Activated CD4-positive, alpha-beta T cell treated with anti-CD3 and anti-CD28 coated beads for 4 hours (primary cell): ENCODE measurements around the gene FOLH1.
"Not testable (repeated sequence)": the region's sequence is repeated elsewhere in the genome, so short reads cannot be mapped to it uniquely, and the experiment has no call there.

ENCODE experiments used
- DNase-seq, 2 donors: peaks; one replicate each; pipeline ENCODE4 v3.0.0-alpha.2; 2020

Gene FOLH1

DNA sequence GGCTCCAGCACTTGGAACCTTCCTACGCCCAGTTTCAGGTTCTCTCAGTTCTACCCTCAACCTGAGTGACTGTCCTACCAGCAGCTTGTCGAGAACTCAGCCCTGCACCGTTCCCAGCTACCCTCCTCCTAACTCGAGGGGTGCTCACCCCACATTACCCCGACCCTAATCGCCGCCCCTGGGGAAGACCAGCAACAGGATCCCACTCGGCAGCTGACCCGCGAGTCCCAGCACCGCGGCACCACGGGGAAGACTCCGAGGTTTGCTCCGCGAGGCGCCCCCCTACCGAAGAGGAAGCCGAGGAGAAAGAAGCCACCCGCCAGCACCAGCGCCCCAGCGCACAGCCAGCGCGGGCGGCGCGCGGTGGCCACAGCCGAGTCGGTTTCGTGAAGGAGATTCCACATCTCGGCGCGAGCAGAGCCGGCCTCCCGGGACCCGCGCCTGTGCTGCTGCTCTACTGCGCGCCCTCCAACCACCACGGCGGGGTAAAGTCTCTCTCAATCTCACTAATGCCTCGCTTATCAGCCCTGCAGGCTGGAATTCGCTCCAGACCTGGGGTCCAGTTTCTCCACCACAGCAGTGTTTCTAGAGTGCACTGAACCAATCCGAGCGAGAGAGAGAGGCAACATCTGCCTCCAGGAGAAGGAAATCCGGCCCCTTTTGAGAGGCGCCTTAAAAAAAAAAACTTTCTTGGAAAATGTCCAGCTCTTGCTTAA is at the start of gene FOLH1:
FOLH1 (minus strand) TSS at position 597 of the 716 bp plus-strand sequence; CDS start at position 404, 193 bp downstream.
- no peak for DNase-seq

DNA sequence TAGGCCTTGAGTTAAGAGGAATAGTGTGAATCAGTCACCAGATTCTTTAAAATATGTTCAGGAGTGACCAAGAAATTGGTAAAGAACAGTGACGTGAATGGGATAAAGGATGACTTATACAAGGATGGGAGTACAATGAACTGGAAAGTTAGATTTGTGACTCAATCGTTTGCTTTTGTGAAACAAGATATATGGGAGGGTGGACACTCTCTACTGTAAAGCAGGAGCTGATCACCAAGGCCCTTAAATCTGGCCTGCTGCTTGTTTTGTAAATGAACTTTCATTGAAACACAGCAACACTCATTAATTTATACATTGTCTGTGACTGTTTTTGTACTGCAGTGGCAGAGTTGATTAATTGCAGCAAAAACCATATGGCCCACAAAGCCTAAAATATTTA is 46.7 kb upstream of the FOLH1 start:
- DNase-seq = not testable (repeated sequence)

DNA sequence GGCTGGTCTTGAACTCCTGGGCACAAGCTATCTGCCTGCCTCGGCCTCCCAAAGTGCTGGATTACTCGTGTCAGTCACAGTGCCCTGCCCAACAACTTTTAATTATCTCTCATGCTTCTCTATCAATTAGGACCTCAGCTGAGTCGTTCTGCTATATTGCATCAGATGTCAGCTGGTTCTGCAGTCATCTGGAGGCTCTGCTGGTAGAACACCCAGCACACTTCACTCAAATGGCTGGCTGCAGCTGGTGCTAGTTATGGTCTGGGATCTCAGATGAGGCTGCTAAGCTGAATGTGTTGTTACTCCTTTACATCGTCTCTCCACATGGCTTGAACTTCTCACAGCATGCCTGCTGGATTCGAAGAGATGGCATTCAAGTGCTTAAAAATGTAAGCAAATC is 42.8 kb upstream of the FOLH1 start:
- not testable (repeated sequence) for DNase-seq

DNA sequence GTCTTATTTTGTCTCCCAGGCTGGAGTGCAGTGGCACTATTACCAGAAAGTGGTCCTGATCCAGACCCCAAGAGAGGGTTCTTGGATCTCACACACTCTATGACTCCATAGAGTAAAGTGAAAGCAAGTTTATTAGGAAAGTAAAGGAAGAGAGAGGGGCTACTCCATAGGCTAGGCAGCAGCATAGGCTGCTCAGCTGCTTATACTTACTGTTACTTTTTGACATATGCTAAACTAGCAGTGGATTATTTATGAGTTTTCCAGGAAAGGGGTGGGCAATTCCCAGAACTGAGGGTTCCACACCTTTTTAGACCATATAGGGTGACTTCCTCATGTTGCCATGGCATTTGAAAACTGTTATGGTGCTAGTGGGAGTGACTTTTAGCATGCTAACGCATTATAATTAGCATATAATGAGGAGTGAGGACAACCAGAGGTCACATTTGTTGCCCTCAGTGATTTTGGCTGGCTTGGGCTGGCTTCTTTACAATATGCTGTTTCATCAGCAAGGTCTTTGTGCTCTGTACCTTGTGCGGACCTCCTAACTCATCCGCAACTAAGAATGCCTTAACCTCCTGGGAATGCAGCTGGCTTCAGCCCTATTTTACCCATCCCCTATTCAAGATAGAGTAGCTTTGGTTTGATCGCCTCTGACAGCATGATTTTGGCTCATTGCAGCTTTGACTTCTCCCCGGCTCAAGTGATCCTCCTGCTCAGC is 42.2 kb upstream of the FOLH1 start:
- DNase-seq = not testable (repeated sequence)

DNA sequence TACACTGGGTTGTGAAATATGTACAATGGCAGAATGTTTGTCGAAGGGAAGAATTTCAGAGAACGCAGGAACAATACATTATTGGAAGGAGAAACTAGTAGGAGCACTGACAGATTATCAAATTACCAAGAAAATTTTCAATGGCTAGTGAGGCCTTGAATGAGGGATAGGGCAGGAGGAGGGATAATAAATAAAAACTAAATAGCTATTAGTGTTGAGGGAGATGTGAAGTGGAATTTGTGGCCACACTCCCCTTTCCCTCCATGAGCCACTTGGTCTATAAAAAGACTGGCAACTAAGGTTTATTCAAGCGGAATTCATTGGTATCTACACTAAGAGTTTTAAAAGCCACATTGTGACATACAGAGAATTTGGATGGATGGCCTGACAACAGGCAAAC is 41.0 kb upstream of the FOLH1 start:
- DNase-seq = not testable (repeated sequence)

DNA sequence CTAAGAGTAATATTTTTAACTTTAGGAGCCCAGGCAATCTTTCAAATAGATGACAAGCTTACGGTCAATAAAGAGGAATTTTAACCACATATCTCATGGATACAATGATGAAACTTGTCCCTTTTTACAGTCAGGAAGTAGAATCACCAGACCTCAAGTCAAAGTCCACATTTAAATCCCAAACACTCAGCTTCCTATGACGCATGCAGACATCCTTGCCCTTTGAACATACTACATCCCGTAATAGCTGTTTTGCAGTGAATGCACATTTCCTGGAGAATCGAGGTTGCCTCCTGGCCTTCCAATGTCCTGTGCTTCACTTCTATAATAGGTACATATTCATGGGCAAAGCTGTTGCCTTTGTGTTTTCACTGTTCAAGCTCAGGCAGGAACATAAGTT is 25.3 kb upstream of the FOLH1 start:
- DNase-seq = not testable (repeated sequence)

DNA sequence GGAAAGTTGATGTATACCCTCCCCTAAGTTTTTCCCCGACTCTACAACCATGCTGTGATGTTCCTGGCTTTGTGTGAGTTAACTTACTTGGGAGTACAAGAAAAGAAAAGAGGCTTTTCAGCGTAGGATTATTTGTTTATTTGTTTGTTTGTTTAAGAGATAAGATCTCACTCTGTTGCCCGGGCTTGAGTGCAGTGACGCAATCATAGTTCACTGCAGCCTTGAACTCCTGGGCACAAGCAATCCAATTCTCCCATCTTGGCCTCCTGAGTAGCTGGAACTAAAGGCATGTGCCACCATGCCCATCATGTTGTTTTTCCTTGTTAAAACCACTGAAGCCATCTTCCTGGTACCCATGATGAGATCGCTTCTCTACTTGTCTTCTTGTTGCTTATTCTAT is 24.6 kb upstream of the FOLH1 start:
- DNase-seq = not testable (repeated sequence)

DNA sequence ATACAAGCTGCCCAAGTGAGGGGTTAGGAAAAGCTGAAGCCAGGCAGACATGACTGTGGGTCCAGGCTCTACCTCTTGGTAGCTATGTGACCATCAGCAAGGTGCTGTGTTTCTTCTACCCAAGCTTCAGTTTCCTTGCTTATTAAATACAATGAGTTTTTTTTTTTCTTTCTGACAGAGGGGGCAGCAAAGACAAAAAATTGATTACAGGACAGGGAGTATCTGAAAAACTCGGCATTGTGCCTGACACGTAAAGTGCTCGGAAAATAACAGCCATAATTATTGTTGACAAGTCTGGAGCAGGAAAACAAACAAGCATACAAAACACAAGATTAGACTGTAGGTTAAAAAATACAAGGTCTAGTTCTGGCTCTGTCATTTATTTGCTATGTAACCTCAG is 23.3 kb upstream of the FOLH1 start:
- DNase-seq = not testable (repeated sequence)

DNA sequence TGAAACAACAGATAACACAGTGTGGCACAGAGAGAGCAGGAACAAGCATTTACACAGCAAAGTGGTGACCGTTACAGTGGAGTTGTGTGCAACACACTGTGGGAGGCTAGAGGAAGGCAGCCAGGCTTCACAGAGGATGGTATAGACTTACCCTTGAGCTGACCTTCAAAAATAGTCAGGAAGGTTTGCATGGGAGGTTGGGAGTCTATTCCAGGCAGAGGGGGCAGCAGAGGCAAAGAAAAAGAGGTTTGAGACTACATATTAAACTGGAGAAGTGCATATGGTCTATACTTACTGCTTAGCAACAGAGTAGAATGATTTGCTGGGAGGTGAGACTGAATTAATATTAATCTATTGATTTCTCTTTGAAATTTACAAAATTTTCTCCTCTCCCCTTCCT is 22.1 kb upstream of the FOLH1 start:
- DNase-seq = not testable (repeated sequence)

DNA sequence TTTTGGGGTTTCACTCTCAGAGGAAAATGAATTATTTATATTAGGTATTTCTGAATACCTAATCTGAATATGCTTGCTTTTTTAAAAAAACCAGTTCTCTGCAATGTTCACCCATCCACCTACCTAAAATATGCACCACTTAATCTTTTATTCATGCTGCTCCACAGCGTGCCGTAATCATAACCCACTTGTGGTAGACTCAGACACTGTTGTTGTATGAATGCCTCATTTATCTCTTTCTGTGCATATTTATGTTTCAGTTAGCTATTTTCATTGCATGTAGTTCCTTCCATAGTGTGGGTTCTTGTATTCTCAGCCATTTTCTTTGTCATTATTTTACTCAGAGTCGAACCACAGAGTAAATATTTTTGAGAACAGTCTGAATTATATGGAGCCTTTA is 21.6 kb upstream of the FOLH1 start:
- not testable (repeated sequence) for DNase-seq

DNA sequence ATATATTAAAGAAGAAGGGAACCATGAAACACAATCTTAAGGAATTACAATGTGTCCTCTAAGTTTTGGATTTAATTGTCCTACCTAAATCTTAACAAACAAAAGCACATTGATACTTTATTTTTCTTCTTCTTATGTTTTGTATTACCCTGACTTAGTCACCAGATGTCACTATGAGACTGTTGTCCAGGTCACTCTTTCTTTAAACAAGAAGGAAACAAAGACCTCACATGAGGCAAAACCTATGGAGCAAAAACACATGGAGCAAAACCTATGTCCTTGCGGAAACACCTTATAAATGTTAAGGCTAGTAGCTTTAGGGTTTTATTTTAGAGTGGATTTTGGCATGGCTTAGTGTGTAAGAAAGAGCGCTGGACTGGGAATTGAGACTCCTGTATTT is 20.7 kb upstream of the FOLH1 start:
- not testable (repeated sequence) for DNase-seq

DNA sequence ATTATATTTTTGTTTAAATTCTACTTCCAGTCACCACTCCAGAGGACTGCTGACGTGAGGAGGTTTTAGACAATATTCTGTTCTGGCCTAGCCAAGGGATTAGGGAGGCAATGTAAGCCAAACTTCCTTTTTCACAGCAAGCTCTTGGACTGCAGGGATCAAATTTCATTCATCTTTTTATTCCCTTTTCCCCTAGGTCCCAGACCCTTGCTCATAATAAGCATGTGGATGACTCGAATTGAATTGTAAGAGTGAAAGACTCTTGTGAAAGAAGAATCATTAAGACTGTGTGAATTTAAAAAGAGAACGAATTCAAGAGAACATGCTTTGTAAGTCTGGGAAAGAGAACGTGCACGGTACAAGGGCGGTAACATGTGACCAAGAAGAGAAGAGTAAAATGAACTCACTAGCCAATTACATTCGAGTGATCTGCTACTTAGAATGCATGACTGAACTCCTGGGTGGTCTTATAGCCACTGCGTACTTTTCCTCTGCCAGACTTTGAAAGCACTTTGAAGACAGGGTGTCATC is 16.9 kb upstream of the FOLH1 start:
- DNase-seq = not testable (repeated sequence)

DNA sequence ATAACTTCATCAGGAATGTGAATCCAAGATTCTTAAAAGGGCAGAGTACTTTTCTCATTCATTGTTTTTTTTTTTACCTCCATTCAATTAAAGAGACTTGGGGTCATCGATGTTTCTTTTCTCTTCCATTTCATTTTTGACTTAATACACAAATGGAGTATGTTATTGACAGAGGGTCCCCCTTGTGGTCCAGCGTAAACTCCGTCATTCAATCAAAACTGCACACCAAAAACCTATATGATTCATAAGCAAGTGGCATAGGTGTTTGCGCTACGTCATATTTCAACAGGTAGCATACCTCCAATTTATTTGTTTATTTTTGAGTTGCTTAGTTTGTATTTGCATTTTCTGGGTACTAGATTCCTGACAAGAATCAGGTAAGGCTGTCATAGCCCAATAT is 12.7 kb upstream of the FOLH1 start:
- DNase-seq = no peak

DNA sequence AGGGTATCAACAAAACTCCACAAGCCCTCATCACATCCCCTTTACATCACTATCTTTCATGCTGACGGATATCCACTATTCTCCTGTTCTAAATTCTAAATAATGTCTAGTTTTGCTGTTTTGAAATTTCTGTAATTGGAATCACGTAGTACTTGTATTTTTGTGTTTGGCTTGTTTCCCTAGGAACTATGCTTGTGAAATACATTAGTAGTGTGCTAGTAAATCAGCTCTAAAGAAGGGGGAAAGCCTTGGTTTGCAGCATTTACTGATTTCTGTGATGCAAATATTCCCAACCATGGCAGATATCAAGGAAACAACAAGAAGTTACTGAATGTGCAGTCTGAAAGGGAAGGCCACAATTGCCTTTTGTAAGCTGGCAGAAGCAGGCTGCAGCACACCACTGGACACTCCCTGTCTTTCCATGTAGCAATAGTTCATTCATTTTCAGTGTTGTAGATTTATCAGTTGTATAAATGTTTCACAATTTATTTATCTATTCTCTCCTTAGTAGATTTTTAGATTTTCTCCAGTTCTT is 4.7 kb upstream of the FOLH1 start:
- no peak for DNase-seq

DNA sequence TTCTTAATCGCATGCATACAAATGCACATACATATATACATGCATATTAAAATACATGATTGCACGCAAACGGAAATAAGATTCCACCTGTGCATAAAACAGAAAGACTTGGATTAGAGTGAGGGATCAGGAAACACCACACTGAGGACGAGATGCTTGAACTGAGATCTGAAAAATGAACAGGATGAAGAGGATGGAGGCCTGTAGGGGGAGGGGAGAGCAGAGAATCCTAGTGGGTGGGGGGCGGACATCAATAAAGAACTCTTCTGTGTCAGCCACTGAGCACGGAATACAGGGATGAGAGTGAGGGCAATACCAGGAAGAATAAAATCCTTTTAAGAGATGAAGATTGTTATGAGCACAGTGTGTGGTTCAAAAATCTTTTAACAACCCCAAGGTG is 1.4 kb downstream of the FOLH1 start:
- DNase-seq = not testable (repeated sequence)

DNA sequence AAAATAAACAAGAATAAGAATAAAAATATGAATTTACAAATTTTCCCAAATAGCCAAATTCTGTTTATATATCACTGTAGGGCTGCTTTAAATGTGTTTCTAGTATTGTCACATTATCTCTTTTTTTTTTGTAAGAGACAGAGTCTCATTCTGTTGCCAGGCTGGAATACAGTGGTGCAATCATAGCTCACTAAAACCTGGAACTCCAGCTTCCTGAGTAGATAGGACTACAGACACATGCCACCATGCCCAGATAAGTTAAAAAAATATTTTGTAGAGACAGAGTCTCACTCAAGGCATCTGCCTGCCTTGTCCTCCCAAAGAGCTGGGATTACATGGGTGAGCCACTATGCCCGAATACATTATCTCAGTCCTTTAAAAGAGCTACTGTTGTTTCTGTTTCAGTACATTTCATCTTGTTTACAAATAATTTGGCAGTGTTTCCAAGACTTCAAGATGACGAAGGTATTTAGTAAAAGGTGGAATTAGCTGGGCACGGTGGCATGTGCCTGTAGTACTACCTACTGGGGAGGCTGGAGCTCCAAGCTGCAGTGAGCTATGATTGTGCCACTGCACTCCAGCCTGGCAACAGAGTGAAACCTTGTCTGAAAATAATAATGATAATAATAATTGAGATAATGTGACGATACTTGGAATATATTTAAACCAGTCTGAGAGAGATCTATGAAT is 6.0 kb downstream of the FOLH1 start:
- no peak for DNase-seq

DNA sequence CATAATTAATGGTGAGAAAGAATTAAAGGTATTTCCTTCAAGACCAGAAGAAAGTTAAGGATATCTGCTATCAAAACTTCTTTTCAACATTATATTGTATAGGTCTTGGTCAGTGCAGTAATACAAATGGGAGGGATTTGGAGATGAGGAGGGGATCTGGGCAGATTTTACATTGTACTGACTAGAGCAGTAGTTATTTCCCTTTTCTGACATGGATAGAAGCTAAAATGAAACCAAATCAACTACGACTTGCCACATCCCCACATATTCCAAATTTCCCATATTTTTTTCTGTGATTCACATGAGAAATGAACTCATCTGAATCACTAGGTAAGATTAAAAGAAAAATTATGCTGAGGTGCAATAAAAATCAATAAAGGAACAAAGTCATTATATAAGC is 11.6 kb downstream of the FOLH1 start:
- DNase-seq = not testable (repeated sequence)

DNA sequence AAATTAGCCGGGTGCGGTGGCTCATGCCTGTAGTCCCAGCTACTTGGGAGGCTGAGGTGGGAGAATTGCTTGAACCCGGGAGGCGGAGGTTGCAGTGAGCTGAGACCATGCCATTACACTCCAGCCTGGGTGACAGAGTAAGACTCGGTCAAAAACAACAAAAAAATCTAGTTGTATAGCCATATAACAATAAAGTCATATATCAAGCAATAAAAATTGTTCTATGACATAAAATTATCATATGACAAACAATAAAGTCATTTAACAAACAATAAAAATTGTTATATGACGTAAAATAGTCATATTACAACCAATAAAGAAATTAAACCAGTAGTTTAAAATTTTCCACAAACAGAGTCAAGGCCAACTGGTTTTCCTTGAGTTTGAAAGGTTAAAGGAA is 12.4 kb downstream of the FOLH1 start:
- DNase-seq = not testable (repeated sequence)

DNA sequence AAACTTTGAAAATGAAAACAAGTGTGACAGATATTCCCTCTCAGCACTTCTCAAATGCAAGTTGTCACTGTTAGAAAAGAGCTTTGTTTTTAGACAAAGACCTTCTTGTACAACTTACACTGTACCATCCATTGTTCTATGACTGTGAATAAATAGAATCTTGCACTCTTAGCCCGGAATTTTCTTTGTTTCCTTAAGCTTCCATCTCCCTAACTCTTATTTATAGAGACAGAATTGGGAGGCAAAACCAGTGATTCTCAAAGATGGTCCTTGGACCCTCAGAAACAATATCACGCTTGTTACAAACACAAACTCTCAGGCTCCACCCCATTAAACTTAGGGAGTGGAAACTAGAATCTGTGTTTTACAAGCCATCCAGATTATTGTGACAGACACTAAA is 18.1 kb downstream of the FOLH1 start:
- not testable (repeated sequence) for DNase-seq

DNA sequence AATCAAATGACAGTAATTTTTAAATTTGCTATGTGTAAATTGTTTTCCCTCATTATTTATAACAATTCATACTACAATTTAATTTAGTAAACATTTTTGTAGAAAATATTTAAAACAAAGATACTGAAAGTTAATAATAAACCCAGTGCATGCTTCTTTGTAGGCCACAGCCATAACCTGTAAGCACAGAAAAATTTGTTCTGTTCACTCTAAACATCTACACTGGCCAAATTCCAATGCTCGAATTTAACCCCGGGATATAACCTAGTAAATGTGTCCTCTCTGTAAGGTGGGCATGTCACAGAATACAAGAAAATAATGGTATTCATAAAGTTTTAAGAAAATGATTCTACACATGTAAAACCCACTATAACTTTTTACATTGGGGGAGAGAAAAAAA is 22.2 kb downstream of the FOLH1 start:
- DNase-seq = not testable (repeated sequence)

DNA sequence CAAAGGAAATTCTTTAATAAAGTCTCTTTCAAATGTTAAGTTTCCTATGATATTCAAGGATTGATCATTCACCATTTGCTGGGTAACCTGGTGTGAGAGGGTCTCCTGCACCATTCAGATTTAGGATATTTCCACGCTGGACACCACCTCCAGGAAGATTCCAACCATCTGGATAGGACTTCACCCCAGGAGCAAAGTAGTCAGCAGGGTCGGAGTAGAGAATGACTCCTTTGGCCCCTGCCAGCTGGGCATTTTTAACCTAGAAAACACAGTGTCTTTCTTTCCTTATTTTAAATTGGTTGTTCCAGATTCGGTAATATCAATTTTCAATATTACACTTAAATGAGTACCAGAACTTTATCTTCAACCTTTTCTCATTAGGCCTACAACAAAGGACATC is 22.8 kb downstream of the FOLH1 start:
- DNase-seq = not testable (repeated sequence)

DNA sequence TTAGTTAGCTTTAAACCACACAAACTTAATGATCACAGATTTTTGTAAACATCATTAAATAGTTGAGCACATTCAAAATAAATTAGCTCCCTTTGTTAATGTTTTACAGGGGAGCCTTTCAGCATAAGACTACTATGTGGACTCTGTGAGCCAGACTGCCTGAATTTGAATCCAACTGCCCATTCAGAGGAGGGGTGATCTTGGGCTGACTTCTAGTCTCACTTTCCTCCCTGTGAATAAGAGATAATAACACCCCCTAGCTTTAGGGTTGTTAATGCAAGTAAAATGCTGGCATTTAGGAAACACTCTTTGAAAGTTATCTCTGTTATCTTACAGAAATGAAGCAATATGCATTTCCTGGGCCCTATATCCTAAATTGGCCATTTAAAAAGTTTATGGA is 23.6 kb downstream of the FOLH1 start:
- not testable (repeated sequence) for DNase-seq

DNA sequence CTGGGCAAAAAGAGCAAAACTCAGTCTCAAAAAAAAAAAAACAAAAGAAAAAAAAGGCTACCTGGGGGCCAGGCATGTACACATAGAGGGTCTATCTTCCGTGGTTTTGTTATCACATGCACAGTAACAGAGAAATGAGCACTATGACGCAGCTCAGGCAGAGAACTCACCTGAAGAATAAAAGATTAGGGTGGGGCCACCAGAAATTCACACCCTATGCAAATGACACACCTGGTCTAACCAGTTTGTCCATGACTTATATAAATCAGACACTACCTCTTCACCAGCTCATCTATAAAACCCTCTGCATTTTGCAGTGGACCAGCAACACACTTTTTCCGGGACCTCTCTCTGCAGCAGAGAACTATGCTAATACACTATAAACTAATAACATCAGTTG is 30.5 kb downstream of the FOLH1 start:
- not testable (repeated sequence) for DNase-seq
